Muscle layer of colon (tissue), 2 donors: ENCODE results near the gene P2RX7.

Experiments used
- H3K27ac ChIP-seq: one replicate; pipeline ENCODE4 v1.7.0; 2013; ENCODE audit warnings: low read depth, mild to moderate bottlenecking, low read length, moderate library complexity
- H3K27me3 ChIP-seq, 2 donors: one replicate each; pipeline ENCODE4 v1.7.0; 2013; ENCODE audit warnings: low read length in 2 of 2, mild to moderate bottlenecking in 2 of 2; ENCODE audit not compliant: insufficient read depth in 2 of 2, control insufficient read depth in 1 of 2
- H3K36me3 ChIP-seq: one replicate; pipeline ENCODE4 v1.7.0; 2013; ENCODE audit warnings: mild to moderate bottlenecking, low read length; ENCODE audit not compliant: insufficient read depth
- H3K4me1 ChIP-seq: one replicate; pipeline ENCODE4 v1.7.0; 2013; ENCODE audit warnings: mild to moderate bottlenecking, low read length; ENCODE audit not compliant: insufficient read depth
- H3K4me3 ChIP-seq, 2 donors: one replicate each; pipeline ENCODE4 v1.7.0; 2013; ENCODE audit warnings: low read length in 2 of 2, low read depth in 1 of 2, mild to moderate bottlenecking in 1 of 2, moderate library complexity in 1 of 2
- H3K9ac ChIP-seq: one replicate; pipeline ENCODE4 v1.7.0; 2013; ENCODE audit warnings: low read length
- H3K9me3 ChIP-seq: one replicate; pipeline ENCODE4 v1.7.0; 2013; ENCODE audit warnings: mild to moderate bottlenecking, low read length
- donor health status: abdominal sarcoma.
- donor health status: Adenocarcinoma of cecum.

Gene P2RX7

GRCh38 chr12:121112496-121112895 lies 20.2 kb upstream of the P2RX7 start:
- Histone ChIP-seq H3K9me3 (no peaks in the 10 kb centered on the region), H3K36me3 (no peaks in the 10 kb centered on the region), H3K4me3 (no peak overlapping the region), H3K27ac (no peak overlapping the region), H3K4me1 (no peaks in the 10 kb centered on the region), H3K9ac (no peak overlapping the region), H3K27me3 (no peaks in the 10 kb centered on the region)

- no peak overlapping the region for H3K9ac ChIP-seq
- no peaks in the 10 kb centered on the region for H3K4me1 ChIP-seq
Observed at GRCh38 chr12:121113057-121113456, 19.6 kb upstream of the P2RX7 start.

GRCh38 chr12:121114019-121114639 lies 18.5 kb upstream of the P2RX7 start:
- no peaks in the 10 kb centered on the region for H3K9me3 ChIP-seq
- H3K4me3 ChIP-seq: no peak overlapping the region
- no peak overlapping the region for H3K27ac ChIP-seq
- H3K27me3 ChIP-seq: no peaks in the 10 kb centered on the region
- H3K9ac ChIP-seq: no peak overlapping the region
- H3K4me1 ChIP-seq: no peaks in the 10 kb centered on the region
- no peaks in the 10 kb centered on the region for H3K36me3 ChIP-seq

More at GRCh38 chr12:121113057-121113456, 19.6 kb upstream of the P2RX7 start:
- Histone ChIP-seq H3K9me3 (no peaks in the 10 kb centered on the region), H3K4me3 (no peak overlapping the region), H3K27ac (no peak overlapping the region), H3K27me3 (no peaks in the 10 kb centered on the region), H3K36me3 (no peaks in the 10 kb centered on the region)

GRCh38 chr12:121114806-121115205 lies 17.9 kb upstream of the P2RX7 start:
- no peak overlapping the region for H3K4me3 ChIP-seq
- H3K27me3 ChIP-seq: no peaks in the 10 kb centered on the region

GRCh38 chr12:121115530-121115929 lies 17.1 kb upstream of the P2RX7 start:
- Histone ChIP-seq H3K4me1 (no peaks in the 10 kb centered on the region), H3K9me3 (no peaks in the 10 kb centered on the region), H3K36me3 (no peaks in the 10 kb centered on the region), H3K9ac (no peak overlapping the region), H3K27me3 (no peaks in the 10 kb centered on the region), H3K4me3 (no peak overlapping the region), H3K27ac (no peak overlapping the region)

More at GRCh38 chr12:121114806-121115205, 17.9 kb upstream of the P2RX7 start:
- Histone ChIP-seq H3K27ac (no peak overlapping the region), H3K9me3 (no peaks in the 10 kb centered on the region), H3K4me1 (no peaks in the 10 kb centered on the region), H3K9ac (no peak overlapping the region), H3K36me3 (no peaks in the 10 kb centered on the region)

- no peak overlapping the region for H3K27ac ChIP-seq
- no peaks in the 10 kb centered on the region for H3K4me1 ChIP-seq
- no peaks in the 10 kb centered on the region for H3K9me3 ChIP-seq
- H3K36me3 ChIP-seq: no peaks in the 10 kb centered on the region
- H3K9ac ChIP-seq: no peak overlapping the region
- no peaks in the 10 kb centered on the region for H3K27me3 ChIP-seq
- no peak overlapping the region for H3K4me3 ChIP-seq
Observed at GRCh38 chr12:121116318-121117225, 16.1 kb upstream of the P2RX7 start.

- Histone ChIP-seq H3K4me1 (no peaks in the 10 kb centered on the region), H3K9ac (no peak overlapping the region), H3K27me3 (no peaks in the 10 kb centered on the region), H3K9me3 (no peaks in the 10 kb centered on the region), H3K27ac (no peak overlapping the region), H3K36me3 (no peaks in the 10 kb centered on the region), H3K4me3 (no peak overlapping the region)
Observed at GRCh38 chr12:121117226-121117777, 15.4 kb upstream of the P2RX7 start.

- Histone ChIP-seq H3K27ac (no peak overlapping the region), H3K9ac (no peak overlapping the region), H3K4me3 (no peak overlapping the region), H3K36me3 (no peaks in the 10 kb centered on the region), H3K4me1 (no peaks in the 10 kb centered on the region), H3K27me3 (no peaks in the 10 kb centered on the region), H3K9me3 (no peaks in the 10 kb centered on the region)
Observed at GRCh38 chr12:121120323-121120722, 12.4 kb upstream of the P2RX7 start.

- Histone ChIP-seq H3K27ac (no peak overlapping the region), H3K27me3 (no peaks in the 10 kb centered on the region), H3K36me3 (no peaks in the 10 kb centered on the region), H3K9ac (no peak overlapping the region), H3K4me1 (no peaks in the 10 kb centered on the region), H3K4me3 (no peak overlapping the region), H3K9me3 (no peaks in the 10 kb centered on the region)
Observed at GRCh38 chr12:121120989-121121755, 11.5 kb upstream of the P2RX7 start.

- H3K4me1 ChIP-seq: no peaks in the 10 kb centered on the region
- H3K9me3 ChIP-seq: no peaks in the 10 kb centered on the region
- H3K27me3 ChIP-seq: no peaks in the 10 kb centered on the region
- H3K9ac ChIP-seq: no peak overlapping the region
- no peak overlapping the region for H3K27ac ChIP-seq
- H3K36me3 ChIP-seq: no peaks in the 10 kb centered on the region
- H3K4me3 ChIP-seq: no peak overlapping the region
Observed at GRCh38 chr12:121121805-121122204, 10.9 kb upstream of the P2RX7 start.

- H3K36me3 ChIP-seq: no peaks in the 10 kb centered on the region
- H3K4me3 ChIP-seq: no peak overlapping the region
- H3K27ac ChIP-seq: no peak overlapping the region
- no peaks in the 10 kb centered on the region for H3K27me3 ChIP-seq
- no peaks in the 10 kb centered on the region for H3K4me1 ChIP-seq
- H3K9ac ChIP-seq: no peak overlapping the region
- H3K9me3 ChIP-seq: no peaks in the 10 kb centered on the region
Observed at GRCh38 chr12:121123488-121123887, 9.2 kb upstream of the P2RX7 start.
